ENCODE results near the gene ZNF800. TPM values are rescaled to one million over a fixed set of nuclear protein-coding genes. Genes with fewer than 3 reads are reported as not detected.

Gene ZNF800
- total and polyA plus RNA-seq, 10 donors = 8.8 to 54.0 (median 41.1) TPM

GRCh38 chr7:127391591-127392181 is 822 bp downstream of the ZNF800 start:
- peak overlapping the region; percentile 62 to 99 (median 90) for H3K4me3 ChIP-seq
- TF ChIP-seq POLR2AphosphoS5 (IDR thresholded peaks at IDR 0.05) = peak in 1 of 3 donors; percentile 34
- TF ChIP-seq POLR2A (IDR thresholded peaks at IDR 0.05) = no peak
- peak in 1 of 11 experiments; percentile 5 for TF ChIP-seq CTCF (IDR thresholded peaks at IDR 0.05 in 8 of 11, conservative IDR thresholded peaks at IDR 0.05 in 3 of 11)
- H3K27me3 ChIP-seq (replicated peaks in 1 of 7) = no peaks in the 10 kb centered on the region
- WGBS, 5 donors = 0 to 1% (median 0%) methylated on average over 12 to 66 of the region's 66 CpGs
- H3K4me1 ChIP-seq = peaks cover 22 to 75% (median 60%) of the 10 kb centered on the region in 6 donors
- H3K9me3 ChIP-seq = no peaks in the 10 kb centered on the region
- intact Hi-C loops (cut with DNase I; ENCODE audit: low total_unique reads) = loop anchor here (10.0 kb wide), 1 partner anchor 193 kb away; the partner anchor contains the start of genes ARF5 and GCC1
- H3K27ac ChIP-seq = peak overlapping the region; percentile 94 to 99 (median 98)
- peaks cover 0 to 39% (median 11%) of the 10 kb centered on the region in 6 donors for H3K36me3 ChIP-seq
- peak; percentile 92 for DNase-seq

GRCh38 chr7:127390817-127391590 is 1.5 kb downstream of the ZNF800 start:
- H3K4me1 ChIP-seq = peaks cover 22 to 76% (median 63%) of the 10 kb centered on the region in 6 donors
- H3K36me3 ChIP-seq = peaks cover 0 to 46% (median 14%) of the 10 kb centered on the region in 6 donors
- TF ChIP-seq POLR2A (IDR thresholded peaks at IDR 0.05) (no peak), CTCF (IDR thresholded peaks at IDR 0.05 in 8 of 11, conservative IDR thresholded peaks at IDR 0.05 in 3 of 11) (no peak), POLR2AphosphoS5 (IDR thresholded peaks at IDR 0.05) (no peak)
- peak overlapping the region; percentile 94 to 99 (median 98) for H3K27ac ChIP-seq
- H3K9me3 ChIP-seq = no peaks in the 10 kb centered on the region
- WGBS, 5 donors = 44 to 63% (median 53%) methylated on average over 9 of the region's 9 CpGs
- no peak for DNase-seq
- intact Hi-C loops (cut with DNase I; ENCODE audit: low total_unique reads) = loop anchor here (10.0 kb wide), 1 partner anchor 194 kb away; the partner anchor contains the start of genes ARF5 and GCC1
- H3K4me3 ChIP-seq = peak overlapping the region; percentile 62 to 99 (median 90)
- H3K27me3 ChIP-seq (replicated peaks in 1 of 7) = no peaks in the 10 kb centered on the region

GRCh38 chr7:127390186-127390816 is 2.2 kb downstream of the ZNF800 start:
- H3K36me3 ChIP-seq = peaks cover 0 to 53% (median 17%) of the 10 kb centered on the region in 6 donors
- TF ChIP-seq POLR2A (IDR thresholded peaks at IDR 0.05) = no peak
- no peak for TF ChIP-seq POLR2AphosphoS5 (IDR thresholded peaks at IDR 0.05)
- no peak for TF ChIP-seq CTCF (IDR thresholded peaks at IDR 0.05 in 8 of 11, conservative IDR thresholded peaks at IDR 0.05 in 3 of 11)
- H3K27me3 ChIP-seq (replicated peaks in 1 of 7) = no peaks in the 10 kb centered on the region
- H3K4me1 ChIP-seq = peaks cover 22 to 79% (median 67%) of the 10 kb centered on the region in 6 donors
- H3K9me3 ChIP-seq = no peaks in the 10 kb centered on the region
- H3K27ac ChIP-seq = no peak overlapping the region
- H3K4me3 ChIP-seq = peak overlapping the region in 2 of 8 donors; percentile 93 to 99
- intact Hi-C loops (cut with DNase I; ENCODE audit: low total_unique reads) = loop anchor here (10.0 kb wide), 1 partner anchor 194 kb away; the partner anchor contains the start of genes ARF5 and GCC1
- DNase-seq = no peak
- WGBS, 5 donors = 74 to 92% (median 88%) methylated on average over 2 of the region's 2 CpGs

Data from spleen (tissue), 11 donors.